Measurements from ENCODE around the gene MYO15B.

MYO15B gene

GRCh38 chr17:75595284-75595919 is 7.8 kb downstream of the MYO15B start:
- no peak overlapping the region for H3K4me3 ChIP-seq (ENCODE audit: severe bottlenecking)
- H3K27ac ChIP-seq (ENCODE audit: poor library complexity, severe bottlenecking), result no peak overlapping the region
- H3K4me1 ChIP-seq (ENCODE audit: insufficient read depth, poor library complexity, severe bottlenecking), result no peaks in the 10 kb centered on the region
- no peaks in the 10 kb centered on the region for H3K36me3 ChIP-seq (ENCODE audit: low read depth)
- DNase-seq (ENCODE audit: low spot score) (no peak), ATAC-seq (ENCODE audit: low read depth) (no peak)
- H3K9me3 ChIP-seq (ENCODE audit: severe bottlenecking), result no peaks in the 10 kb centered on the region
- no peaks in the 10 kb centered on the region for H3K27me3 ChIP-seq (ENCODE audit: insufficient read depth, poor library complexity, severe bottlenecking)
- no peak for TF ChIP-seq CTCF (IDR thresholded peaks at IDR 0.05; ENCODE audit: poor library complexity, severe bottlenecking)

GRCh38 chr17:75595920-75596313 is 8.3 kb downstream of the MYO15B start:
- H3K9me3 ChIP-seq (ENCODE audit: severe bottlenecking), result no peaks in the 10 kb centered on the region
- no peak for DNase-seq (ENCODE audit: low spot score)
- H3K27me3 ChIP-seq (ENCODE audit: insufficient read depth, poor library complexity, severe bottlenecking), result no peaks in the 10 kb centered on the region
- H3K36me3 ChIP-seq (ENCODE audit: low read depth), result no peaks in the 10 kb centered on the region
- H3K27ac ChIP-seq (ENCODE audit: poor library complexity, severe bottlenecking), result no peak overlapping the region
- TF ChIP-seq CTCF (IDR thresholded peaks at IDR 0.05; ENCODE audit: poor library complexity, severe bottlenecking), result no peak
- H3K4me1 ChIP-seq (ENCODE audit: insufficient read depth, poor library complexity, severe bottlenecking), result no peaks in the 10 kb centered on the region
- H3K4me3 ChIP-seq (ENCODE audit: severe bottlenecking), result no peak overlapping the region
- no peak; the same call in 2 of the 3 replicates for ATAC-seq (ENCODE audit: low read depth)

- H3K27ac ChIP-seq (ENCODE audit: poor library complexity, severe bottlenecking), result no peak overlapping the region
- no peak for TF ChIP-seq CTCF (IDR thresholded peaks at IDR 0.05; ENCODE audit: poor library complexity, severe bottlenecking)
- no peak overlapping the region for H3K4me3 ChIP-seq (ENCODE audit: severe bottlenecking)
- H3K9me3 ChIP-seq (ENCODE audit: severe bottlenecking), result no peaks in the 10 kb centered on the region
- H3K4me1 ChIP-seq (ENCODE audit: insufficient read depth, poor library complexity, severe bottlenecking), result no peaks in the 10 kb centered on the region
- no peaks in the 10 kb centered on the region for H3K36me3 ChIP-seq (ENCODE audit: low read depth)
- ATAC-seq (ENCODE audit: low read depth) (no peak), DNase-seq (ENCODE audit: low spot score) (no peak)
- H3K27me3 ChIP-seq (ENCODE audit: insufficient read depth, poor library complexity, severe bottlenecking), result no peaks in the 10 kb centered on the region
Observed at GRCh38 chr17:75596320-75597087, 8.9 kb downstream of the MYO15B start.

GRCh38 chr17:75601057-75601987 is 13.7 kb downstream of the MYO15B start:
- TF ChIP-seq CTCF (IDR thresholded peaks at IDR 0.05; ENCODE audit: poor library complexity, severe bottlenecking), result peak; percentile 69
- no peak overlapping the region for H3K4me3 ChIP-seq (ENCODE audit: severe bottlenecking)
- peak; percentile 66 for DNase-seq (ENCODE audit: low spot score)

More at GRCh38 chr17:75601057-75601987, 13.7 kb downstream of the MYO15B start:
- Histone ChIP-seq H3K27me3 (ENCODE audit: insufficient read depth, poor library complexity, severe bottlenecking) (no peaks in the 10 kb centered on the region), H3K4me1 (ENCODE audit: insufficient read depth, poor library complexity, severe bottlenecking) (no peaks in the 10 kb centered on the region), H3K9me3 (ENCODE audit: severe bottlenecking) (no peaks in the 10 kb centered on the region), H3K27ac (ENCODE audit: poor library complexity, severe bottlenecking) (no peak overlapping the region), H3K36me3 (ENCODE audit: low read depth) (no peaks in the 10 kb centered on the region)
- peak; percentile 30; the same call in 1 of the 3 replicates for ATAC-seq (ENCODE audit: low read depth)

All from RWPE2 (cell line).